Kidney (tissue), 14 donors: ENCODE measurements around the gene ISOC1. TPM values are rescaled to one million over a fixed set of nuclear protein-coding genes. Genes with fewer than 3 reads are reported as not detected.

ENCODE experiments used
- DNase-seq, 5 donors: peaks; one replicate each; pipeline ENCODE4 v3.0.0-alpha.2; 2013 to 2020
- FAIRE-seq: peaks from 2 replicates; lab custom pipeline; 2012; peaks lifted over from hg19 to GRCh38; lab: Jason Lieb, UNC
- H3K27ac ChIP-seq, 2 donors: one replicate each; pipeline ENCODE4 v1.7.0; 2013; ENCODE audit warnings: low read depth in 2 of 2, low read length in 2 of 2, inconsistent platforms in 1 of 2
- H3K27me3 ChIP-seq: one replicate; pipeline ENCODE4 v1.7.1; 2013; ENCODE audit warnings: low read length, inconsistent platforms; ENCODE audit not compliant: control insufficient read depth, insufficient read depth
- H3K36me3 ChIP-seq, 3 donors: one replicate each; pipeline versions ENCODE4 v1.7.0 to v1.7.1; 2013; ENCODE audit warnings: low read length in 3 of 3, control low read depth in 1 of 3, inconsistent platforms in 1 of 3; ENCODE audit not compliant: insufficient read depth in 3 of 3, control insufficient read depth in 2 of 3
- H3K4me1 ChIP-seq, 3 donors: one replicate each; pipeline versions ENCODE4 v1.7.0 to v1.7.1; 2013; ENCODE audit warnings: low read length in 3 of 3, inconsistent platforms in 1 of 3, low read depth in 1 of 3; ENCODE audit not compliant: control insufficient read depth in 2 of 3, insufficient read depth in 2 of 3
- H3K4me3 ChIP-seq, 3 donors: one replicate each; pipeline versions ENCODE4 v1.7.0 to v1.8.1; 2013; ENCODE audit warnings: low read length in 3 of 3, control low read depth in 1 of 3, inconsistent platforms in 1 of 3
- H3K9ac ChIP-seq, 3 donors: one replicate each; pipeline versions ENCODE4 v1.7.0 to v1.7.1; 2013; ENCODE audit warnings: low read length in 3 of 3, control low read depth in 1 of 3, inconsistent platforms in 1 of 3
- H3K9me3 ChIP-seq, 3 donors: one replicate each; pipeline versions ENCODE4 v1.7.0 to v1.7.1; 2013; ENCODE audit warnings: low read length in 3 of 3, control low read depth in 1 of 3, inconsistent platforms in 1 of 3; ENCODE audit not compliant: control insufficient read depth in 2 of 3, insufficient read depth in 1 of 3
- intact Hi-C: fragments of 100-400 bp; cut with DNase I; formaldehyde crosslinking; loops from one replicate; pipeline ENCODE4 v1.11.1; 2022
- polyA plus RNA-seq: library from polyadenylated mRNA; stranded (reverse); fragments of 350-450 nt; fragmentation: Illumina TruSeq; extraction: RNeasy Lipid Tissue Mini Kit (QIAGEN cat#74804); gene quantifications from one replicate; pipeline ENCODE4 v1.2.3, GENCODE V29; 2014; ENCODE audit warnings: low read depth, low replicate concordance; ENCODE audit not compliant: insufficient read depth
- total RNA-seq: library from RNA; stranded (reverse); fragmentation: NEBNext Ultra II Directional; extraction: Animal tissue kit (Norgen Biotek cat#: 25700); gene quantifications from one replicate; pipeline ENCODE4 v1.2.1, GENCODE V29; 2021
- TF ChIP-seq, protein P1 (sequence below): IDR thresholded peaks from 3 replicates; pipeline ENCODE4 v1.5.1; 2012; ENCODE audit warnings: mild to moderate bottlenecking, moderate library complexity, borderline replicate concordance; ENCODE audit not compliant: insufficient read depth; ENCODE audit errors: extremely low read depth
- donor health status: control.
- donor health status: control.
- donor health status: control.
- donor health status: control.
- donor health status: control.
- donor health status: DM: yes; HTN: yes; CAD: no.
- donor health status: Normal renal cell carcinoma (clear cell type).

The ISOC1 gene
- total and polyA plus RNA-seq, 2 donors from 2014 or later = 12.4 to 29.3 TPM

DNA sequence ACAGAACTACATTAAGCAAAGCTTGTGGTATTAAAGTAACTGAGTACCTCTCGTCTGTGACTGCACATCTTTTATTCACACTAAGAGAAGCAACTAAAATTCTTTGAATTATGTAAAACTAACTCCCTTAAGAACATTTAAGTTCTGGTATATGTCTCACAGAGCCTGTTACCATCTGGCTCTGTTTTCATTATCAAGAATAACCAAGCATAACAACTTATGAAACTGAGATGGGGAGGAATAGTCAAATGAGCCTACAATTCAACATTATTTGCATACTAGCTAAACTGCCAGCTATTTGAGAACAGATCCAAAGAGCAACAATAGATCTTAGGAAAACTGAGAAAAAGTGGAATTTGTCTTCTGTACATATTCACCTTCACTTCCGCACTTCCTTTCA lies 25.3 kb upstream of the ISOC1 start:
- FAIRE-seq (no peak), DNase-seq (no peak)
- Histone ChIP-seq H3K4me1 (no peaks in the 10 kb centered on the region), H3K9me3 (no peaks in the 10 kb centered on the region), H3K9ac (no peak overlapping the region), H3K36me3 (no peaks in the 10 kb centered on the region), H3K27ac (no peak overlapping the region), H3K27me3 (no peaks in the 10 kb centered on the region), H3K4me3 (no peak overlapping the region)
- TF ChIP-seq, protein P1, sequence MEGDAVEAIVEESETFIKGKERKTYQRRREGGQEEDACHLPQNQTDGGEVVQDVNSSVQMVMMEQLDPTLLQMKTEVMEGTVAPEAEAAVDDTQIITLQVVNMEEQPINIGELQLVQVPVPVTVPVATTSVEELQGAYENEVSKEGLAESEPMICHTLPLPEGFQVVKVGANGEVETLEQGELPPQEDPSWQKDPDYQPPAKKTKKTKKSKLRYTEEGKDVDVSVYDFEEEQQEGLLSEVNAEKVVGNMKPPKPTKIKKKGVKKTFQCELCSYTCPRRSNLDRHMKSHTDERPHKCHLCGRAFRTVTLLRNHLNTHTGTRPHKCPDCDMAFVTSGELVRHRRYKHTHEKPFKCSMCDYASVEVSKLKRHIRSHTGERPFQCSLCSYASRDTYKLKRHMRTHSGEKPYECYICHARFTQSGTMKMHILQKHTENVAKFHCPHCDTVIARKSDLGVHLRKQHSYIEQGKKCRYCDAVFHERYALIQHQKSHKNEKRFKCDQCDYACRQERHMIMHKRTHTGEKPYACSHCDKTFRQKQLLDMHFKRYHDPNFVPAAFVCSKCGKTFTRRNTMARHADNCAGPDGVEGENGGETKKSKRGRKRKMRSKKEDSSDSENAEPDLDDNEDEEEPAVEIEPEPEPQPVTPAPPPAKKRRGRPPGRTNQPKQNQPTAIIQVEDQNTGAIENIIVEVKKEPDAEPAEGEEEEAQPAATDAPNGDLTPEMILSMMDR = no peak
- intact Hi-C loops = no loop called here

DNA sequence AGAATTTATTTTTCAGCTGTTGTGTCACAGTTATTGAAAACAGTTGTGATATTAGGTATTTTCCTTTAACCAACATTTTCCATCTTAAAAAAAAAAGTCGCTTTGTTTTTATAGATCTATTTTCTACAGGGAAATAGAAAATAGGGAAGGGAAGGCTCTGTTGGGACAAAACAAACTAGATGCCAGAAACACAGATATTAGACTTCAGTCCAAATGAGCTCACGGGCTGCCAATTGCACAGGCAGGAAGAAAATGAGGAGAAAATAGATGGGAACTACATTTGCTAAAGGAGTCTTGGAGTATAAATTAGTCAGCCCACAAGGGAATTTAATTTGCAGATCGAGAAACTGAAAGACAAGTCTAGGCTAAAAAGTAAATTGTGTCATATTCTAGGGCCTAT lies 21.4 kb upstream of the ISOC1 start:
- H3K4me3 ChIP-seq = no peak overlapping the region
- intact Hi-C loops = no loop called here
- no peaks in the 10 kb centered on the region for H3K27me3 ChIP-seq
- no peaks in the 10 kb centered on the region for H3K9me3 ChIP-seq
- no peak for DNase-seq
- no peak overlapping the region for H3K9ac ChIP-seq
- no peak overlapping the region for H3K27ac ChIP-seq
- H3K36me3 ChIP-seq = no peaks in the 10 kb centered on the region
- no peak for FAIRE-seq
- TF ChIP-seq, protein P1 = no peak
- no peaks in the 10 kb centered on the region for H3K4me1 ChIP-seq

DNA sequence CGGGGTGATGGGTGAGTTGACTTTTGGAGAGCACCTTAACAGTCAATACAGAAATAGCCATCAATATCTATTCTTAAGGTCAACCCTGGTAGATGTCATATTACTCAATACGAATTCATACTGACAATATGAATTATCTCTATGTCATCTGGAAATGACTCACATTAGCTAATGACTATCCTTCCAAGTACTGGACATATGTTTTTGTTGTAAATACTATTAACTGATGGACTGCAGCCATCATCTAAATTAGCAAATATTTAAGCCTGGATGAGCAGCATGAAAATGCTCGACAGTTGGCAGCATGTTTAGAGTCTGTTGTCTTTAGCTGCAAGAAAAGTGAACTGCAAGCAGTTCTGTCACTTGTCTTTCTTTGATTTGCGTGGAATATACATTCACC lies 19.6 kb upstream of the ISOC1 start:
- Histone ChIP-seq H3K4me3 (no peak overlapping the region), H3K9ac (no peak overlapping the region), H3K36me3 (no peaks in the 10 kb centered on the region), H3K4me1 (no peaks in the 10 kb centered on the region), H3K27ac (no peak overlapping the region), H3K27me3 (no peaks in the 10 kb centered on the region), H3K9me3 (no peaks in the 10 kb centered on the region)
- DNase-seq (no peak), FAIRE-seq (no peak)
- intact Hi-C loops = no loop called here
- TF ChIP-seq, protein P1 = no peak

DNA sequence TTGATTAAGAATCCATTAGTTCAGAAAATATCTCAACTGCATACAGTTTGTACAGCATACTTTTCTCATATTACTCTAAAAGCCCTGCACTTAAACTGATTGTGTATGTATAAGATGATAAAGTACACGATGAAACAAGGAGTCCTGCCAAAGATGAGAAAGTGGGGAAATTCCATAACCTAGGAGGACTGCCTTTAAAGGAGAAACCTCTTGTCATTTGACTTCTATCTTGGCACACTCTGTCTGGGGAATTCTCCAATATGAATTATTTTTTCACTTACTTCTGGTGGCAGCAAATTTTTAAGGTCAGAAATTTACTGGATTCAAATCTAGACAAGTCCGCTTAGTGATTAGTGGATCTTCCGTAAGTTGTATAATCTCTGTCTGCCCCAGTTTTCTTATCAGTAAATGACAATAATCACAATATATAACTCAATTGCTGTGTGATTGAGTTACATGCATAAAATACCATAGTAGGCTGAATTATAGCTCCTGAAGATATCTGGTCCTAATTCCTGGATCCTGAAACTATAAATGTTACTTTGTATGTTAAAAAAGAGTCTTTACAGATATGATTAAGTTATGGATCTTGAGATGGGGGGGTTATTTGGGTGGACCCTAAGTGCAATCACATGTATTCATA lies 17.0 kb upstream of the ISOC1 start:
- Histone ChIP-seq H3K4me3 (no peak overlapping the region), H3K27ac (no peak overlapping the region), H3K9me3 (no peaks in the 10 kb centered on the region), H3K9ac (no peak overlapping the region), H3K36me3 (no peaks in the 10 kb centered on the region), H3K27me3 (no peaks in the 10 kb centered on the region), H3K4me1 (no peaks in the 10 kb centered on the region)
- TF ChIP-seq, protein P1 = no peak
- FAIRE-seq (no peak), DNase-seq (no peak)
- intact Hi-C loops = no loop called here
